Progenitor cell of endocrine pancreas (in vitro differentiated cells): Measurements from ENCODE around the gene TALDO1. TPM values are rescaled to one million over a fixed set of nuclear protein-coding genes. Genes with fewer than 3 reads are reported as not detected.

Source experiments
- DNase-seq: peaks from one replicate; pipeline ENCODE4 v3.0.0; 2021; ENCODE audit warnings: low spot score; ENCODE audit not compliant: unreplicated experiment
- H3K27ac Mint-ChIP-seq: 2 replicates; pipeline ENCODE4 v1.8.0; 2021; ENCODE audit warnings: mild to moderate bottlenecking, moderate library complexity, mixed read lengths
- H3K27me3 Mint-ChIP-seq: 2 replicates; pipeline ENCODE4 v1.8.0; 2021; ENCODE audit warnings: mixed read lengths
- H3K36me3 Mint-ChIP-seq: 2 replicates; pipeline ENCODE4 v1.8.0; 2022; ENCODE audit warnings: mixed read lengths; ENCODE audit not compliant: insufficient read depth
- H3K4me1 Mint-ChIP-seq: 2 replicates; pipeline ENCODE4 v1.8.0; 2021; ENCODE audit warnings: low read depth, mixed read lengths
- H3K4me3 Mint-ChIP-seq: 2 replicates; pipeline ENCODE4 v1.8.0; 2021; ENCODE audit warnings: low read depth, mild to moderate bottlenecking, moderate library complexity, mixed read lengths
- H3K9me3 Mint-ChIP-seq: 2 replicates; pipeline ENCODE4 v1.8.0; 2021; ENCODE audit warnings: low read depth, mixed read lengths
- long read RNA-seq: library from polyadenylated mRNA; unstranded; transcript quantifications from one replicate; pipeline ENCODE4 v2.0.0, GENCODE V29; 2020
- total RNA-seq: library from RNA; stranded (reverse); gene quantifications from 2 replicates; pipeline ENCODE4 v1.2.1, GENCODE V29; 2021
- TF ChIP-seq, protein P1 (sequence below): fragments of 200-600 bp; sonication (generic); IDR thresholded peaks from one replicate; pipeline ENCODE4 v1.5.0; 2021; ENCODE audit warnings: antibody characterized with exemption, mild to moderate bottlenecking; ENCODE audit not compliant: unreplicated experiment

Gene TALDO1
- total RNA-seq, result 112 and 120 TPM in 2 replicates
- long read RNA-seq, transcript TALDO1-201 (8 exons, 1,346 nt), result major isoform, 90 of 98 reads
- long read RNA-seq, partial matches to known transcripts, result 0 of 98 reads
- long read RNA-seq, other reads (novel, unspliced or antisense), result 7 of 98 reads

DNA sequence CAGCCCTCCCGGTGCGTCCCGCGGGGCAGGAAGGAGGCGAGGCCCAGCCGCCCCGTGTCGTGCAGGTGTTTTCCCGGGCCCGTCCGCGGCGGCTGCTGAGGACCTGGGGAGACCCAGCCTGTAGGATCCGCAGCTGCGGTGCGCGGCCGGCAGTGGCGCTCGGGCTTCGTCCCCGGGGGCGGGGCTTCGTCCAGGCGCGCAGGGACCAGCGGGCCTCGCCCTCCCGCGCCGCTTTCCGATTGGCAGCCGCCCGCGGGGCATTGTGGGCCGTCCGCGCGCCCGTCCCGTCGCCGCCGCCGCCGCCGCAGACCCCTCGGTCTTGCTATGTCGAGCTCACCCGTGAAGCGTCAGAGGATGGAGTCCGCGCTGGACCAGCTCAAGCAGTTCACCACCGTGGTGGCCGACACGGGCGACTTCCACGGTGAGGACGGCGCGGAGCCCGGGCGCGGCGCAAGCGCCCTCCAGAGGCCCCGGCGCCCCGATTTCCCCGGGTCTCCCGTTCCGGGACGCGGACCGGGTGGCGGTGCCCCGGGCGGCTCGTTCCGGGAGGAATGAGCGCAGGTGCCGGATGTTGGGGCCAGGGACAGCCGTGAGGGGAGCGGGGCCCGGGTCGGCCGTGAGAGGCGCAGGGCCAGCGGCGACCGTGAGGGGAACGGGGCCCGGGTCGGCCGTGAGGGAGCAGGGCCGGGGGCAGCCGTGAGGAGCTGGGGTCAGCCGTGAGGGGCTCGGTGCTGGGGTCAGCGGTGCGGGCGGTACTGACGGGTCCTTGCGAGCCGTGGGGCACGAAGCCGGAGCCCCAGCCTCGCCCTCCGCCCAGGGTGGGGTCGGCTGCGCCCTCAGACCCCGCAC is at the start of gene TALDO1:
Gene TALDO1 (plus strand): TSS at position 307 of the 849 bp plus-strand sequence. CDS start 18 bp downstream, at position 325.
- Mint-ChIP-seq H3K4me3 (peak within 1 kb of the TSS; percentile 80), H3K36me3 (no peaks in the 10 kb centered on the region), H3K27me3 (peaks cover 5% of the 10 kb centered on the region), H3K4me1 (peaks cover 11% of the 10 kb centered on the region), H3K9me3 (no peaks in the 10 kb centered on the region), H3K27ac (peak within 1 kb of the TSS; percentile 49)
- TF ChIP-seq, protein P1, sequence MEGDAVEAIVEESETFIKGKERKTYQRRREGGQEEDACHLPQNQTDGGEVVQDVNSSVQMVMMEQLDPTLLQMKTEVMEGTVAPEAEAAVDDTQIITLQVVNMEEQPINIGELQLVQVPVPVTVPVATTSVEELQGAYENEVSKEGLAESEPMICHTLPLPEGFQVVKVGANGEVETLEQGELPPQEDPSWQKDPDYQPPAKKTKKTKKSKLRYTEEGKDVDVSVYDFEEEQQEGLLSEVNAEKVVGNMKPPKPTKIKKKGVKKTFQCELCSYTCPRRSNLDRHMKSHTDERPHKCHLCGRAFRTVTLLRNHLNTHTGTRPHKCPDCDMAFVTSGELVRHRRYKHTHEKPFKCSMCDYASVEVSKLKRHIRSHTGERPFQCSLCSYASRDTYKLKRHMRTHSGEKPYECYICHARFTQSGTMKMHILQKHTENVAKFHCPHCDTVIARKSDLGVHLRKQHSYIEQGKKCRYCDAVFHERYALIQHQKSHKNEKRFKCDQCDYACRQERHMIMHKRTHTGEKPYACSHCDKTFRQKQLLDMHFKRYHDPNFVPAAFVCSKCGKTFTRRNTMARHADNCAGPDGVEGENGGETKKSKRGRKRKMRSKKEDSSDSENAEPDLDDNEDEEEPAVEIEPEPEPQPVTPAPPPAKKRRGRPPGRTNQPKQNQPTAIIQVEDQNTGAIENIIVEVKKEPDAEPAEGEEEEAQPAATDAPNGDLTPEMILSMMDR, result peak; percentile 17
- peak; percentile 93 for DNase-seq

DNA sequence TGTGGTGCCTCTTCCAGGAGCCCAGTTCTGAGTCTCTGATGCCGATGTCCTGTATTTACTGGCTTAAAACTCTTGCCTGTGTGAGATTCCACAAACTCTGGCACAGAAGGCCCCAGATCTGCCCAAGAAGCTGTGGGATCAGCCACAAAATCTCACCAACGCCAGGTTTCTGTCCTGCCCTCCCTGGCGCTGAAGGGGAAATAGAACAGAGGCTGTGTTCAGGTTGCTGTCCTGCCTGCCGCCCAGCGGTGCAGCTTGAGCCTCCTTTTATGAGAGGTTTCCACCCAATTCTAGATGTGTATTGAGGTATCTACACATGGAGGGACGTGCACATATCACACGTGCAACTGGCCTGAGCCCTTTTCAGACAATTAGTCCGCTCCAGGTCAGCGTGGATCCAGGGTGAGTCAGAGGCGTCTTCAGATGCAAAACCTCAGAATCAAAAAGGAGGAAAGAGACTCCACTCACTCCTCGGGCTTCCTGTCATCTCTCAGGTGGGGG is 49.4 kb upstream of the TALDO1 start:
- Mint-ChIP-seq H3K36me3 (peaks cover 1% of the 10 kb centered on the region), H3K4me1 (peaks cover 8% of the 10 kb centered on the region), H3K4me3 (no peak overlapping the region), H3K27ac (no peak overlapping the region), H3K9me3 (no peaks in the 10 kb centered on the region), H3K27me3 (no peaks in the 10 kb centered on the region)
- TF ChIP-seq, protein P1, result no peak
- no peak for DNase-seq

- H3K27ac Mint-ChIP-seq, result no peak overlapping the region
- H3K4me3 Mint-ChIP-seq, result no peak overlapping the region
- TF ChIP-seq, protein P1, result no peak
- no peaks in the 10 kb centered on the region for H3K9me3 Mint-ChIP-seq
- DNase-seq, result no peak
- no peaks in the 10 kb centered on the region for H3K27me3 Mint-ChIP-seq
- peaks cover 1% of the 10 kb centered on the region for H3K36me3 Mint-ChIP-seq
- H3K4me1 Mint-ChIP-seq, result peaks cover 1% of the 10 kb centered on the region
Observed at GRCh38 chr11:698493-699115, 48.7 kb upstream of the TALDO1 start.

DNA sequence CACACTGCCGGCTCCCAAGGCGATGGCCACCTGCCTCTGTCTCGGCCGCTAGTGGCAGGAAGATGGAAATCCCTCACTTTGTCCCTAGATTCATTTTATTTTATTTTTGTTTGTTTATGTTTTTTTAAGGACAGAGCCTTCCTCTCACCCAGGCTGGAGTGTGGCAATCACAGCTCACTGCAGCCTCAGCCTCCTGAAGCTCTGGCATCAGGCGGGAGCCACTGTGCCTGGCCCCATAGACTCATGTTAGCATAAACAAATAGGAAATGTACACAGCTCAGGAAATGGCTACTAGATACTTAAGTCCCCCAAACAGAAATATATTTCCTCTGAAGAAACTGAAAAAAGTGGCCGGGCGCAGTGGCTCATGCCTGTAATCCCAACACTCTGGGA is 48.2 kb upstream of the TALDO1 start:
- no peaks in the 10 kb centered on the region for H3K4me1 Mint-ChIP-seq
- TF ChIP-seq, protein P1, result no peak
- H3K27me3 Mint-ChIP-seq, result no peaks in the 10 kb centered on the region
- no peak for DNase-seq
- no peaks in the 10 kb centered on the region for H3K9me3 Mint-ChIP-seq
- peaks cover 1% of the 10 kb centered on the region for H3K36me3 Mint-ChIP-seq
- H3K27ac Mint-ChIP-seq, result no peak overlapping the region
- H3K4me3 Mint-ChIP-seq, result no peak overlapping the region

DNA sequence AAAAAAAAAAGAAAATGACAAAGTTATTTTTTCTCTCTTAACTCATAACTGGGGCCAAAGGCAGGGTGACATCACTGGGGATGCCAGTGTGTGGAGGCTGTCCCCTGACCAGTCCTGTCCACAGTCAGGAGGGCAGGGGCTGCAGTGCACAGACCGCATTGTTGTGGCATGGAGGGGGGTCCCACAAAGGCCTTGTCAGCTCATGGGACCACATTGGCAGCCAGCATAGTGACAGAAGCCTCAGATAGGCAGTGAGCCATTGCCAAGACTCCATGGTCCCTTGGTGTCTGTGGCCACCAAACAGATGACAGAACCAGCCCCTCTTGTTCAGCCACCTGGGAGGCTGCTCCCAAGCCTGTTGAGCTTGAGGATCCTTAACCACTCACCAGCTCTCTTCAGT is 47.5 kb upstream of the TALDO1 start:
- no peaks in the 10 kb centered on the region for H3K4me1 Mint-ChIP-seq
- H3K9me3 Mint-ChIP-seq, result no peaks in the 10 kb centered on the region
- H3K36me3 Mint-ChIP-seq, result peaks cover 1% of the 10 kb centered on the region
- no peak overlapping the region for H3K4me3 Mint-ChIP-seq
- no peak for DNase-seq
- no peaks in the 10 kb centered on the region for H3K27me3 Mint-ChIP-seq
- TF ChIP-seq, protein P1, result no peak
- H3K27ac Mint-ChIP-seq, result no peak overlapping the region
